Pancreas (tissue), 10 donors: ENCODE data around the gene CIB4. TPM values are rescaled to one million over a fixed set of nuclear protein-coding genes. Genes with fewer than 3 reads are reported as not detected.

Source experiments
- ATAC-seq, 4 donors: fragments of 200-7000 bp; cut with Tn5 transposase; one replicate each; pipeline versions ENCODE4 v1.8.0 to v1.9.1; 2020; ENCODE audit warnings: mild to moderate bottlenecking in 4 of 4, moderate library complexity in 4 of 4
- DNase-seq, 6 donors: peaks; one replicate each; pipeline ENCODE4 v3.0.0-alpha.2; 2020
- FAIRE-seq: peaks from 2 replicates; lab custom pipeline; 2012; peaks lifted over from hg19 to GRCh38; lab: Jason Lieb, UNC
- H3K27ac ChIP-seq, 4 donors: fragments of 200-600 bp; sonication (generic); 1 replicate in 3 of 4; 2 replicates in 1 of 4; pipeline versions ENCODE4 v1.5.0 to v1.8.0; 2020
- H3K27me3 ChIP-seq, 4 donors: fragments of 200-600 bp; one replicate each; pipeline ENCODE4 v1.8.0; 2021
- H3K36me3 ChIP-seq, 3 donors: fragments of 200-600 bp; sonication (generic) in 1 of 3; one replicate each; pipeline versions ENCODE4 v1.5.0 to v1.8.0; 2020 to 2021
- H3K4me1 ChIP-seq, 3 donors: fragments of 200-600 bp; one replicate each; pipeline ENCODE4 v1.8.0; 2021
- H3K4me3 ChIP-seq, 4 donors: fragments of 200-600 bp; sonication (generic) in 2 of 4; one replicate each; pipeline versions ENCODE4 v1.5.0 to v1.8.0; 2020 to 2021
- H3K9me3 ChIP-seq, 4 donors: fragments of 200-600 bp; one replicate each; pipeline ENCODE4 v1.8.0; 2021
- CTCF ChIP-seq, 4 donors: fragments of 200-600 bp; sonication (generic) in 3 of 4; IDR thresholded peaks; one replicate each; pipeline versions ENCODE4 v1.5.0 to v1.8.0; 2021; ENCODE audit warnings: antibody characterized with exemption in 4 of 4
- WGBS, 2 donors: extraction: QIAGEN DNeasy Blood & Tissue Kit; methylation state at CpG; one replicate each; pipeline ENCODE4 v1.1.7; 2013; 5-methylcytosine and 5-hydroxymethylcytosine counted together
- intact Hi-C, 3 donors: fragments of 100-400 bp; cut with DNase I; formaldehyde crosslinking; loops; one replicate each; pipeline versions ENCODE4 v1.11.1 to v1.14.2; 2022
- polyA plus RNA-seq, 2 donors: library from polyadenylated mRNA; stranded (reverse); fragments of 200-250 nt; gene quantifications; one replicate each; pipeline ENCODE4 v1.2.3, GENCODE V29; 2013
- total RNA-seq, 6 donors: library from RNA; stranded (reverse); fragmentation: NEBNext Ultra II Directional in 4 of 6; extraction: Animal tissue kit (Norgen Biotek cat#: 25700) in 4 of 6; gene quantifications; one replicate each; pipeline versions ENCODE4 v1.2.1 to v1.2.4, GENCODE V29; 2021 to 2023
- donor health status: healthy with polysubstance abuse.
- donor health status: DM: no; HTN: no; CAD: no; lungs with moderate emphysema.
- donor health status: DM: no; HTN: no; CAD: no.
- donor health status: control.
- donor health status: control.
- donor health status: Bipolar disorder and iron deficiency.
- donor health status: DM: yes; HTN: yes; CAD: no.
- donor health status: DM: no; HTN: no; CAD: no.
- donor health status: DM: no; HTN: no; CAD: no.
- donor health status: DM: yes; HTN: yes; CAD: no.

CIB4 gene
- total and polyA plus RNA-seq, 8 donors: 0.19 to 0.62 (median 0.31) TPM; not detected in 3

DNA sequence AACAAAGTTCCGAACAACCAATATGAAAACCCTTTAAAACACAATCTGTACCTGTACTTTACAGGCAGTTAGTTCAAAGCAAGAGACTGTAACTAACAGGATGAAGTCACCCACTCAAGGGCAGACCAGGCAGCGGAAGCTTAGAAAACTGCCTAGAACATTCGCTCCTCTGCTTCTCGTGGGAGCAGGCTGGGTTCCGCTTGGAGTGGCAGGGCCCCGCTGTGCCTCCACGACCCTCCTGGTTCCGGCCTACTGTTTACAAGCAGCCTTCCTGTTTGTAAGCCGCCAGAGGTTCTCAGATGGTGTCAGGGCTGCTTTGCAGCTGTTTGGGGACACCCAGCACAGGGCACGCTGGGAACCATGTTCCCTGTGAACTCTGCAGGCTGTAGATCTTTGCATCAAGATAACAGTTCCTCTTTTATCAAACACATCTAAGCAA is 31.3 kb downstream of the CIB4 start:
- TF ChIP-seq CTCF (IDR thresholded peaks at IDR 0.05): no peak
- Histone ChIP-seq H3K27me3 (no peaks in the 10 kb centered on the region), H3K27ac (peak overlapping the region in 3 of 4 donors; percentile 19 to 68 (median 21)), H3K9me3 (no peaks in the 10 kb centered on the region), H3K4me1 (peaks cover 10 to 39% (median 22%) of the 10 kb centered on the region in 3 donors), H3K4me3 (no peak overlapping the region), H3K36me3 (no peaks in the 10 kb centered on the region)
- intact Hi-C loops: loop anchor here in 2 of 3 donors (5.0 kb wide), 1 partner anchor 132 kb away; no protein-coding TSS in a partner anchor
- ATAC-seq (peak in 3 of 4 donors; percentile 6 to 54 (median 53)), FAIRE-seq (no peak), DNase-seq (no peak)
- 49 to 53% methylated on average over 10 of the region's 10 CpGs for WGBS, 2 donors

- H3K4me3 ChIP-seq: no peak overlapping the region
- no peak overlapping the region for H3K27ac ChIP-seq
- H3K4me1 ChIP-seq: peaks cover 10 to 39% (median 22%) of the 10 kb centered on the region in 3 donors
- 82 to 92% methylated on average over 7 of the region's 7 CpGs for WGBS, 2 donors
- H3K27me3 ChIP-seq: no peaks in the 10 kb centered on the region
- no peak for ATAC-seq
- intact Hi-C loops: loop anchor here in 2 of 3 donors (5.0 kb wide), 1 partner anchor 133 kb away; no protein-coding TSS in a partner anchor
- FAIRE-seq: no peak
- no peak for DNase-seq
- H3K36me3 ChIP-seq: no peaks in the 10 kb centered on the region
- no peak for TF ChIP-seq CTCF (IDR thresholded peaks at IDR 0.05)
- H3K9me3 ChIP-seq: no peaks in the 10 kb centered on the region
These were observed 31.9 kb downstream of the CIB4 start for GRCh38 chr2:26609205-26609631.

DNA sequence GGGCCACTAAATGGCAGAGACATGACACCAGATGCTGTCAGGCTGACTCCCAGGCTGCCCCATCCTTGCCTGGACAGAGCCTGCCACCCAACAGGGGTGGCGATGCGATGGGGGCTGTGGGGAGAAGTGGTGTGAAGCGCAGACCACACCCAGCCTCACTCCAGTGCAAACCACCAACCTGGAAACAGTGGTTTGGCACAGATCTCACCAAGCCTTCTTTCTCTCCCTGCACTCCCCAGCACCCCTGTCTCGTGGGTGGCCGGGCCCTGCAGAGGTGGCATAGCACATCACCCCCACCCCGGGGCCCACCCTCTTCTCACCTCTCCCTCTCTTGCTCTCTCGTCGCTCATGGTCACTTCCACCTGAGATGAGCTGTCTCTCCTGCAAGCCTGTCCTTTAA is 32.6 kb downstream of the CIB4 start:
- Histone ChIP-seq H3K27me3 (no peaks in the 10 kb centered on the region), H3K9me3 (no peaks in the 10 kb centered on the region), H3K4me3 (no peak overlapping the region), H3K4me1 (peaks cover 10 to 34% (median 17%) of the 10 kb centered on the region in 3 donors), H3K27ac (no peak overlapping the region), H3K36me3 (no peaks in the 10 kb centered on the region)
- no peak for ATAC-seq
- intact Hi-C loops: loop anchor here in 2 of 3 donors (5.0 kb wide), 1 partner anchor 134 kb away; no protein-coding TSS in a partner anchor
- no peak for DNase-seq
- 91 to 94% methylated on average over 8 of the region's 8 CpGs for WGBS, 2 donors
- TF ChIP-seq CTCF (IDR thresholded peaks at IDR 0.05): no peak
- no peak for FAIRE-seq

GRCh38 chr2:26607698-26608097 is 33.5 kb downstream of the CIB4 start:
- DNase-seq: no peak
- Histone ChIP-seq H3K4me1 (peaks cover 10 to 34% (median 17%) of the 10 kb centered on the region in 3 donors), H3K4me3 (no peak overlapping the region), H3K36me3 (no peaks in the 10 kb centered on the region), H3K27me3 (no peaks in the 10 kb centered on the region), H3K27ac (no peak overlapping the region), H3K9me3 (no peaks in the 10 kb centered on the region)
- intact Hi-C loops: loop anchor here in 2 of 3 donors (5.0 kb wide), 1 partner anchor 135 kb away; no protein-coding TSS in a partner anchor
- ATAC-seq: no peak
- FAIRE-seq: no peak
- 73 to 81% methylated on average over 8 of the region's 8 CpGs for WGBS, 2 donors
- TF ChIP-seq CTCF (IDR thresholded peaks at IDR 0.05): no peak

DNA sequence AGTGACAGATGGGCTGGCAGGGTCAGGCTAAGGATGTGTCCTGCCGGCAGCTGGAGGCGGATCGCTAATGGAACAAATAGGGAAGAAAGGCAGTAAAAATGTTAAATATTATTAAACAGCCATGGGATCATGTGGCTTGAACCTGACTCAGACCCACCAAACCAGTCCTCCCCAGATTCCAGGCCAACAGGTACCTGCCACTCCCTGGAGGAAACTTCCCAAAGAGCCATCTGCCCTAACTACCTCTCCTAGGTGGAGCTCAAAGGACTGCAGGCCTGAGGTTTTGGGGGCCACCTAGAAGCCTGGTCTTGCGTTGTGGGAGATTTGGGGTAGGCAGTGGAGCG is 34.3 kb downstream of the CIB4 start:
- ATAC-seq: peak; percentile 53 to 63 (median 58)
- H3K27me3 ChIP-seq: no peaks in the 10 kb centered on the region
- intact Hi-C loops: loop anchor here in 2 of 3 donors (5.0 kb wide), 1 partner anchor 135 kb away; no protein-coding TSS in a partner anchor

More for the DNA sequence above, 34.3 kb downstream of the CIB4 start:
- whole genome bisulfite sequencing, 2 donors: 64 to 71% methylated on average over 5 of the region's 5 CpGs
- FAIRE-seq (no peak), DNase-seq (peak in 3 of 6 donors; percentile 32 to 55 (median 43))
- H3K4me1 ChIP-seq: peaks cover 10 to 34% (median 17%) of the 10 kb centered on the region in 3 donors
- H3K27ac ChIP-seq: peak overlapping the region in 2 of 4 donors; percentile 4 to 12
- no peaks in the 10 kb centered on the region for H3K9me3 ChIP-seq
- H3K36me3 ChIP-seq: no peaks in the 10 kb centered on the region
- H3K4me3 ChIP-seq: no peak overlapping the region
- TF ChIP-seq CTCF (IDR thresholded peaks at IDR 0.05): no peak
